GM19351 (cell line): ENCODE measurements around the gene MFAP3L.
A peak's percentile ranks its signal among the peaks of the same experiment; 100 is the strongest.

Experiments
- ATAC-seq: cut with Tn5 transposase; IDR thresholded peaks from one replicate; pipeline ENCODE4 v1.9.1; 2021; ENCODE audit warnings: mild to moderate bottlenecking, moderate library complexity; ENCODE audit not compliant: unreplicated experiment

MFAP3L gene

DNA sequence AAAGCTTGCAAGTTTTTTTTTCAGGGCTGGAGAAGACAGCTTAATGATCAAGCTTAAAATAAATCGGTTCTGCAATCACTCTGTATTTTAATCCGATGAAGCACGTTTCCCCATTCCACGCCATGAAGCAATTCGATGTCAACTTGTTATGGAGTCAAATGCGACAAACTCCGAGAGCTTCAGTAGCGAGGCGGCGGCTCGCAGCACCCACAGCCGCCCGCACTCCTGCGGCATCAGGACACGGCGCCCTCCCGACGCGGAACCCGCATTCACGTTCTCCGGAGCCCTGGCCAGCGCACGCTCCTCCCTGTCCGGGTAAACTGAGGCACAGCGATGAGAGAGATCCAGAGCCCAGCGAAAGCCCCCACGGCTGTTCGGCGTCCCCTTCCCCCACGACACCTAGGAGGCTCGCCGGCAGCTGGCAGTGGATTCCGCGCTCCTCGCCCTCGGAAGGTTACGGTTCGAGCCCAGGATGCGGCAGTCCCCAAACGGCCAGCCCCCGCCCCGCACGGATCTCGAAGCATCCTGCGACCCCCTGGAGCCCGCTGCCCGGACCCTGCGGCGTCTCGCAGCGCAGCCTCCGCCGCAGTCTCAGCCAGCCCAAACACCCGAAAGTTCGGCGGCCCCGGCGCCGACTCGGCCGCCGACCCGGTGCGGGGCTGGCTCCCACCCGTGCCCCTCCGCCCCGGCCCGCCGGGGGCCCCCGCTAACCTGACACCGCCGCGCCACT is 507 bp downstream of the MFAP3L start:
- ATAC-seq, result no peak

DNA sequence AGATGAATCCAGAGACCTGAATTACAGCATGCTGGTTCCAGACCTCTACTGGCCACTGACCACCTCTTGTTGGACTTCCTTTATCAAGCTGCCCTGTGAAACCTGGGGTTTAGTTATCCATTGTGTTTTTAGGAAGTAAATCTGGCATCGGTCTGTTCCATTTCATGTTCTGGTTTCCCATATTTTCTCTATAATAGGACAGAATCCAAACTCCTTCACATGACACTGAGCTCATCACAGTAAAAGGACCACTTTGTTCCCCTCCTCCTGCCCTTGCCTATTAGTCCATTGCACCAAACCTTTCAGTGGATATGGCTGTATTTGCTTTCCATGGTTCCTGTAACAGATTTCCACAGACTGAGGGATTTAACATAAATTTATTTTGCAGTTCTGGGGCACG is 4.0 kb downstream of the MFAP3L start:
- ATAC-seq, result no peak

DNA sequence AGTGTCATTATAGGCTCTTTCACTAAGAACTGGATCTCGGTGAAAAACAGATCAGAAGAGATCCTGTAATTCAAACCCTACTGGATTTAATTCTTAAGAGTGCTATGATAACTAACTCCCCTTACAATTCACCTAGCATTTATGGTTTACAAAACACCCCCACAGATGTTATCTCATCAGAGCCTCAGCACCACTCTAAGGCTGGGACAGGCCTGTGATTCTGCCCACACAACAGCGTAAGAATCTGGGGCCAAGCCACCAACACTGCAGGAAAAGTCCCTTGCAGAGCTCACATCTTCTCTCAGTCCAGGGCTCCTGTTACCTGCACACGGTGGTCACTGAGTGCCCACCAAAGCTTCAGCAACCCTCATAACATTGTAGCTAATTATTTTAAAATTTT is 8.9 kb downstream of the MFAP3L start:
- no peak for ATAC-seq

DNA sequence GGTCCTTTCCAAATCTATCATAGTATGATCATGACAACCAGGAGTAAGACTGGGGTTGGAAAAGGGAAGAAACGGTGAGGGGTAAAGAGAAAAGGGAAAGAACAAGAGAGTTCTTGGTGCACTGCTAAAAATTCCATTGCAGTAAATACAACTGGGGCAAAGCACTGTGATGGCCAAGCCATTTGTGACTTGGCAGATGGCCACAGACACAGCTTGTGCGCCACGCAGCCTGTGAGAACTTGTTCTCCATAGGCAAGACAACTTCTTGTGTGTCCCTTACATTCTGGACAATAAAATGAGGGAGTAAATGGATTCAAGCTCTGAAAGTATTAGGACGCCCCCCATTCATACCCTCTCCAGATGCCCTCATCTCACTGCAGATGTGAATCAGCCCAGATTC is 10.9 kb downstream of the MFAP3L start:
- ATAC-seq, result no peak

DNA sequence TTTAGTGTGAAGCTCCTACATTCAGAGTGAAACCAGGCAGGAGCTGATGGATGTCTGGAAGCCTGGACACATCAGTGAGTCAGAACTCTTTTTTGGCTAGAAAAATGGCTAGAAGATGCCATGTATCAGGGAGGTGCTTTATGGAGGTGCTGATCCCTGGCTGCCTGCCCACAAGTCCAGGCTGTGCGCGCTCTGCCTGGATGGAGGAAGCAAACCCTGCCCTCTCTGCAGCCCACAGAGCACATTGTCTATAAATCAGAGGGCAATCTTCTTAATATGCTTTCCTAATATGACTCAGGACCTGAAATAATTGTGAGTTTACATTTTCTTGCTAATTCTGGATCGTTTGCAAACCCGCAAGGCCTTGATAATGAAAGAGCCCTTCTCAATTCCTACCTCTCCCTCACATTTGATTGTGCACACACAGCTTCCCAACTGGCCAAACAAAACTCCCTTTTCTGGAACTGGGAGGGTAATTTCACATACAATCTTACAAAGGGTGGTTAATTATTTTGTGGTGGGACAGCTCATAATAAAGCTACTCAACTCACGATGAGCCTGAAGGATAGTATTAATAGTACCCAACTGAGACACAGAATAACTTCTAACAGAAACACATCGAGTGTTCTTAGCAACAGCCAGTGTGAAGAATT is 11.7 kb downstream of the MFAP3L start:
- ATAC-seq, result no peak

DNA sequence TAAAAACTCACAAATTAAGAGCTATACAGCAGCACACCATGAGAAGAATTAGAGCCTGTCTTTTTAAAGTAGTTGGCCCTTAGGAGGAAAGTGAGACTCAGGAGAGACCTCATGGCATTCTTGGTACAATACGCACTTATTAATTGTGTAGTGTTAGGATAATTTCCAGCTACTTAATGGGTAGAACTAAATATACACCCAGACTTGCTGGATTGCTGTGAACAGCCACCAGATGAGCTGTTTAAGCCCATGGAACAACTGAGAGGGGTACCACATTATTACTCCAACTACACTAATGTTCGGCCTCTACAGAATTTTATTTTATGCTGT is 13.6 kb downstream of the MFAP3L start:
- ATAC-seq, result no peak

DNA sequence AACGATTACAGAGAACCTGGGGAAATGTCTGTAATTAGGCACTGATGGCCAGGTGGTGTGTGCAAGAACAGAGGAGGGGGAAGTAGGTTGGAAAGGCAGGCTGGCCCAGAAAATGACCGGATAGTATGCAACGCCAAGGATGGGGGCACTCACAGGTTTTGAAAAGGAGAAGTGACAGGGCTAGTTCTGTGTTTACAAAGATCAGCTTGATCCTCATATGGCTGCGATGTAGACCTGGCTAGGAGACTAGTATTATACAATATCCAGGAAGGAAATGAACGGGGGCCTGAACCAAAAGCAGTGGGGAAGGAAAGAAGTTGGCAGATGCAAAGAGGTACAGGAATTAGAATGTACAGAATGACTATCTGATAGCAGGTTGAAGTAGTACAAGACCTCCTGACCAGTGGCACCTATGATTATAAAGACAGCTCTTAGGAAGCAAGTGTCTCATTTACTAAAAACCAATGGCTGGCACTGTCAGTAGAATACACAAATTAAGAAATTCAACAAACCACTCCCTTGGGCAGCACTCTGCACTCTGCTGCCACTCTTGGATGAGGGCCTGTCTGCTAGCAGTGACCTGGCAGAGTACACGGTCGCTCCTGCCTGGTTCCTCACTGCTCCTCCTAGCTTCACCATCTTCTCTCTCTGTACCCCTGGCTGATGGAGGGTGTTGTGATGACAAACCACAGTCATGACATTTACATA is 14.1 kb downstream of the MFAP3L start:
- no peak for ATAC-seq

DNA sequence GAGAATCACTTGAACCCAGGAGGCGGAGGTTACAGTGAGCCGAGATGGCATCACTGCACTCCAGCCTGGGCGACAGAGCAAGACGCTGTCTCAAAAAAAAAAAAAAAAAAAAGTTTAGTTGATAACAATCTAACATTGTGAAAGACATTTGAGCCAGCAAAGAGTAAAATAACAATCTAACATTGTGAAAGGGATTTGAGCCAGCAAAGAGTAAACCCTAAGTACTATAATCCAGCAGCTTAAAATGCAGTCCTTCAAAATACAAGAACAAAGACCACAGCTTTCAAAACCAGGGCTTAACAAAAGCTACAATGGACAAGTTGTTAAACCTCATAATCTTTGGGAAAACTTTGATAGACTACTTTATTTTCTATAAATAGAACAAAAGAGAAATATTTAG is 16.9 kb downstream of the MFAP3L start:
- ATAC-seq, result no peak

DNA sequence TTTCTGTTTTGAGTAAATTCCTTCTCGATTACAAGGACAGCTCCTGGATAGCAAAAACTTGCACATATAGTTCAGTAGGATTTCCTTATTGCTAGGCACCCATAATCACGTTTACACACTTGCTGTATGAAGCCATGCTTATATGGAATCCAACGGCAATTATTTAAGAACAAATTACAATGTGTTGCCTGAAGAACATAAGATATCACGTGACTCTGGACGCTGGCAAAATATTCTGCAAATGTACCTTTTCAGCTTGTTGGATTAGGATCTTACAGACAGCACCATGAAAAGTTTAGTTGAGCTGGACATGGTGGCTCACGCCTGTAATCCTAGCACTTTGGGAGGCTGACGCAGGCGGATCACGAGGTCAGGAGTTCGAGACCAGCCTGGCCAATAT is 17.4 kb downstream of the MFAP3L start:
- ATAC-seq, result no peak

DNA sequence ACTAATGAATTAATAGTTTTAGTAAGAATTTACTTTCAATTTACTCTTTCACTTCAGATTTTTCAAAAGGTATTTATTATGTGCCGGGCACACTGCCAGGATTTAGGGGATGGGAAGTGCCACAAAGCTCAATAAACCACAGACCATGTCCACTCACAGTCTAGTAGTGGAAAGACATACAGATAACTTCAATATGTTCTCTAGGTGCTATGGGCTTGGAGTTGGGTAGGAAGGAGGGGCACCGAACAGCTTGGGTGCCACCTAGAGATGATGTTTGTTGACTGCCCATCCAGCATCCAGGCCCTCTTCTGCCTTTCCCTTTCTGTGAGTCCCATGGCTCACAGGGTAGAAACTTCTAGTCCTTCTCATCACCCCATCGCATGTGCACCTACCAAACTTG is 17.8 kb downstream of the MFAP3L start:
- no peak for ATAC-seq

DNA sequence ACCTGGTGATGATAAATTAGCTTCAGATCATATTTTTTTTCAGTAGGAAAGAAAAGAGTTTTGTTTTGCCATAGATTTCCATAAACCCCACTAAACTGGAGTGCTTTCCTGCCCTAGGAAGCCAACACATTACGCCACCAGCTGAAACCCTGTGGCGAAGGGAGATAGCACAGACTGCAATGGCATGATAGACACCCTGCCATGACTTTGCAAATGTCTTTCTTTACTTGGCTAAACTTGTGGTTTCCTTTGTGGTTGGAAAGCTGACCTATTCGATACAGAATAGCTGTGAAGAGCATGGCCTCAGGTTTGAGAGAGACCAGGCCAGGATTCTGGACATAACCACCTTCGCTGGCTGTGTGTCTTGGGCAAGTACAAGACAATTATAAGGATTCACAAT is 19.1 kb downstream of the MFAP3L start:
- ATAC-seq, result no peak

DNA sequence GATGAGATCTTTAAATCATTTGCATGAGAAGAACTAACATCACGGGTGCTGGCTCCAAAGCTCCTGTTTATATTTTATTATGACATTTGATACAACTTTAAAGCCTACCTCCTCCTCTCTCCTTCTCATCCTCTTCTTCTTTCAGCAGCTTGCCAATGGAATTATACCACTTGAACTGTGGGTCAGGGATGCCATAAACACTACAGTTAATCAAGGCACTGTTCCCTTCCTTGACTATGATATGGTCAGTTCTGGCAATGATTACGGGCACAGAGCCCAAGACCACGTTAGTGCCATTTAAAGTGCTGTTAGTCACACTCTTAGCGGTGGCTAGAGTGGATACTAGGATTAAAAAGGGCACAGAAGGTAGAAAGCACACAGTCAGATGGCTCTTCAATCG is 20.7 kb downstream of the MFAP3L start:
- ATAC-seq, result no peak

DNA sequence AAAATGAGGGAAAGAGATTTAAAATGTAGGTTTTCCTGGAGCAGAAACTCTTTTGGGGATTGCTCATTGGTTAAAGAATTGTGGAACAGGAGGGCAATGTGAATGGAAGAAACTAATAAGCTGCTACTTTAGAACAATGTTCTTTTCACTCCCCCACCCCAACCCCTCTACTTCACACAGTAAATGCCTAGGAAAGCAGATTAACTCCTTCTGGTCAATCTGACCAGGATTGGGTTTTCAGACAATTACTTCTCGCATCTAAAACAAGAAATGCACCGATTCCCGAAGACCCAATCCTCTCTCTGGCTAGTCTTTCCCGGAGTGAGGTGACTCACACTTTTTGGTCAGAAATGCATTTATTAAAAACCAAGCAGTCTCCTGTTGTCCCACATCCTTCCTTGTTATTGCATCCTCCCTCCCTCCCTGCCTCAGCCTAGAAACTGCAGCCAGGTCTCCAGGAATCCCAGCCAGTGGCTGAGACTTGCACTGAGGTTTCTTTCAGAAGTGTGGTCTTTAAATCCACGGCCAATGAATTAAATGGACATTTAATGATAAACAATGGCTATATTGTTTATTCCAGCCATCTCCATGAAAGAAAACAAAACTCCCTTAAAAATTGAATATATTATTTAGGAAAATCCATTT is 21.4 kb downstream of the MFAP3L start:
- no peak for ATAC-seq

DNA sequence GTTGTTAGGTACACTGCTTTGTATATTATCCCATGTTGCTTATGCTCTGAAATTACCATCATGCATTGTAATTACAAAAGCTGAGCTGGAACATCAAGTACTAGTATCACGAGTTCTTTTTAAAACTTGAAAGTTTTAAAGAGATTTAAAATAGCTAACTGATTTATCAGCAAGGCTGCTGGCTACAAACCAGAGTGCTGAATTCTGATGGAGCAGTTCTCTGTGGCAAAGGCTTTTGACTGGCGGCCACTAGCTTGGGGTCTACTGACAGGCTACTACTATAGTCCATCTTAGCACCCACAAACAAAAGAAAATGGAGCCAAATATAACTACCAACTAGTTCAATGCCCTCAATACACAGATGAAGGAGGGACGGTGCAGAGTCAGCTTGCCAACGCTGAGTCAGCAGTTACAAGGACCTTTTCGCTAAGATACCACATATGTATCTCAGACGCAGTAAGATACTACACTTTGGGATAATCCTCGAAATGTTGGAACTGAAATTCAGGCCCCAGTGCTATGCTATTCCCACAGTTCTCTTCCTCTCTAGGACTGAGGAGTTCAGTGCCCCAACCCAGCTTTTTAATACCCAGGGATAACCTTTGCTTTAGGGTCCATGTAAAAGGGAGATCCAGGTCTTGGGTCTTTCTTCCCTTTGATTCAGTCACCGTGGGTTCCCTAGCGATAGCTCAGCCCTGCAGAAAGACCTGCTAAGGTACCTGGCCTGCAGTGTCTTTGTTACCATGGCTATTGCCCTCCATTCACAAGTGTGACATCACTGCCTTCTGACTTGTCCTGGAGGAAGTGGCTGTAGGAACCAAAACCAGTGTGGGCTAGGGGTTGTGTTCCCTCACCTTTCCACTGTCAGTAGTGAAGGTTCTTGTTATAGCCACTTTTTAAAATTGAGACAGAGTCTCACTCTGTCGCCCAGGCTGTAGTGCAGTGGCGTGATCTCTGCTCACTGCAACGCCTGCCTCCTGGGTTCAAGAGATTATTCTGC is 22.8 kb downstream of the MFAP3L start:
- peak; percentile 48 for ATAC-seq

DNA sequence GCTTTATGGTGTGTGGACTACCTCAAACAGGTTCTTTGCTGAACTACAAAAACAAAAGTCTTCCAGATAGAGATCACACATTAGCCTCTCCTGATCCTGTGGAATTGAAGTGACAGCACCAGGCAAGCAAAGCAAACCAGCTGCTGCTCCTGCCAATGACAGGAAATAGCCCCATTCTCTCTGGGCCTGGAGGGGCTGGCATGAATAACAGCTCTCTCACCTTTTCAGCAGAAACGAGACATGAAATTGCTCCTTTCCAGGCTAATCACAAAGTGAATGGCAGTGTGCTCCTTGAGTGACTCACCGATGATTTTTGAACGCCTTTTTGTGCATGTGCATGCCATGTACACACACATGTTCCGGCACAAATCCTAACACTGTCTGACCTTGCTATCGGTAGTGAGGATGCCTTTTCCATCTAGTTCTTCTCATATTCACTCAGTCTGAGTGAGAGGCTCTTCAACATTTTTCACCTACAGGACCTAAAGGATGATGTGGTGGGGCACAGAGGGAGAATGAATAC is 24.4 kb downstream of the MFAP3L start:
- ATAC-seq, result no peak

DNA sequence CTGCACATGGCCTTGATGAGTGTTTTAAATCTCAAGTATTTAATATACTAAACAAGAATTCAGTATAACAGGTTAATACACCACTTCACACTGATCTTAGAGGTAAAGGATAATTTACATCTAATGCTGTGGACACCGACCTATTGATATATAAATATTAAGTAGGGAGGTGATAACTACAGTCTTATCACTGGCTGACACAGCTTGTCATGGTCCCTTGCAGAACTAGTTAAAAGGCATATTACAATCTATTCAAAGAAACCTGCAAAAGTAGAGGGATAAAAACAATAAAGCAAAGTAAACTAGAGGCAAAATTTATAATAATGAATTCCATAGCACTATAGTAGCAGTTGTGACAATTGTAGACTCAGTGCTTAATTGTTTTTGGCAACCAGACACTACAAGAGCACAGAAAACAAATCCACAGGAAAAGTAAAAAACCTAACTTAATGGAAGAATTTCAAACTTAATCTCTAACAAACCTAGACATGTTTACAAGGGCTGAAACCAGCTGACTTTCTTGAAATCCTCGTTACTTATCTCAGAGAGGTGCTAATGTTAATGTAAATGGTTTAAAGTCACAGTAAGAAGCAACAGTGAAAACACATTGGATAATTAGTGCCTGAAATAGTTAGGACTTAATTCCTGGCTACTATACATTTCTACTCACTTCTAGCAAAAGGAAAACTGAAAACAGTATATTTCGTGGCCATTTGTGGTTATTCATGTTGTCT is 25.0 kb downstream of the MFAP3L start:
- no peak for ATAC-seq

DNA sequence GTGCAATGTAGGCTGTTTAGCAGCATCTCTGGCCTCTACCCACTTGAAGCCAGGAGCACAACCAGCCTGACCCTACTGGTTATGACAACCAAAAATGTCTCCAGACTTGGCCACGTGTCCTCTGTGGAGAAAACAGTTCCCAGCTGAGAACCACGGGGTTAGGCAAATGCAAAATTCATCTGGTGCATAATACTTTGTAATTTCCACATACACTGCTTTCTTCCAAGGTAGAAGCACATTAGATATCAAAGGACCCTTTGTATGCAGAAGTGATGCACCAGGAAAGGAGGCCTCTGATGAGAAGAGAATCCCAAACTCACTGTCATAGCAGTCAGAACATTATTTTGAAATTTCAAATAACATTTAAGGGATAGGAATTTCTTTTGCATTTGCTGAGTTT is 26.3 kb downstream of the MFAP3L start:
- no peak for ATAC-seq

DNA sequence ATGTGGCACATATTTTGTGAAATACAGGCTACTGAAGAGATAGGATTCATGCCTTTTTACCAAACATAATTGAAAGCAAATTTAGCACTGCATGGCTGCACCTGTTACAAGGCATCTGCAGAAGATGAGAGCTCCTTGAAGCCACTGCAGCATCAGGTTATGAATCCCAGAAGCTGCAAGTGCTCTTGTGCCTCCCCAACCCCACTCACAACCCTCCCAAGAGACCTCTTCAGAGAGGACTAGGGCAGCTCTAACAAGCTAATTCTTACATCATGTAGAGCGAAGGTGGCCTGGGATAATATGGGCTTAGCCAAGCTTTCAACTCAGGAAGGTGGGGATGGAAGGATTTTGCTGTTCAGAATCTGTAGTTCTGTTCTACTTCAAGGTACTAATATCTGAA is 27.2 kb downstream of the MFAP3L start:
- no peak for ATAC-seq

DNA sequence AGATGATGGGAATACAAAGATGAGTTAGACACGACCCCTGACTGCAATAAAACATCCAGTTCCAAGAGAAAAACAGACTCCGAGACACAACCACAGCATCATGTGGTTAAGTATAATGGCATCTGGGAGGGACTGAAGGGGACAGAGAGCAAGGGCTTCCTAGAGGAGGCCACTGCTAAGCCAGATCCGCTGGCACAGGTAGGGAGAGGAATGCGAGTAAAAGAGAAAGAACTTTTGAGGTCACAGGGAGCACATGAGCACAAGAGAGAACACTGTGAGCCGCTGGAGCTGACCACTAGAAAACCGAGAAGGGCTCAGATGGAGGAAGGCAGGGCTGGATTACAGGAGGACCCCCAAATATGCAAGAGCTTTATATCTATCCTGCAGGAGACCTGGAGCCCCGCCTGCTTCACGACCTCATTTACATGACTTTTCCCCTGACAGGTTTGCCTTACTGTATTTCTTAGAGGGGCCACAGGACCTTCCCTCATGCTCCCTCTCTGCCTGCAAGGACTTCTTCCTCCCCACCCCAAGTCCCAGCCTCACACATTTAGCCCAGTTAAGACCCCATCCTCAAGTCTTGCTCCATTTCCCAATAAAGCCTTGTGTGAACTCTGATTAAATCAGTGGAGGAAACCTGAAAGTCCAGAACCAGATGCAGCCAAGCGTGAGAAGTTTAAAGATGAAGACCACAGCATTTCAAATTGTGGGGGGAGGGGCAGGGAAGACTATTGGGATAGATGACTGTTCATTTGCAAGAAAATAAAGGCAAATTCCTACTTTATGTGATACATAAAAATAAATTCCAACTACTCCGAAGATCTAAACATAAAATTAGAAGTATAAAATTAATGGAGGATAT is 29.6 kb downstream of the MFAP3L start:
- no peak for ATAC-seq
